ENCODE measurements around the gene RCSD1. TPM values are rescaled to one million over a fixed set of nuclear protein-coding genes. Genes with fewer than 3 reads are reported as not detected.

RCSD1 gene
- total RNA-seq, result 0.54 and 0.81 TPM in 2 replicates

GRCh38 chr1:167629681-167630567 is at the start of gene RCSD1:
RCSD1 (plus strand) TSS chr1:167630232; CDS start chr1:167630424, 192 bp downstream.

DNA sequence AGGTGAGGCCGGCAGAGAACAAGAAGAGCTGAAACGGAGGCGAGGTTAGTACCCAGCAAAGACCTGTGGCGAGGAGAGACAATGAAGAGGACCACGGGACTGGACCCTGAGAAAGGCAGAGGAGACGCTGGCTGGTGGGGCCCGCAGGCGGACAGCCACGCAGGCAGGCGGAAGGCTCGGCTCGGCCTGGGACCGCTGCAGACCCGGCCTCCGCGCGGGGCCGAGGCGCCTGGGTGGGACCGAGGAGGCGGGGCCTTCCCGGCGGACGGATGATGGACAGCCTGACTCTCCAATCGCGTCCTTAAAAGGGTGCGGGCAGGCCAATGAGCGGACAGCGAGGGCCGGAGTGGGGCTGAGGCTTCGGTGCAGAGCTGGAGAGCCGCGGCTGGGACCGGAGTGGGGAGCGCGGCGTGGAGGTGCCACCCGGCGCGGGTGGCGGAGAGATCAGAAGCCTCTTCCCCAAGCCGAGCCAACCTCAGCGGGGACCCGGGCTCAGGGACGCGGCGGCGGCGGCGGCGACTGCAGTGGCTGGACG is 91.7 kb downstream of the RCSD1 start, which contains the start of gene MPZL1:
Gene MPZL1 (plus strand): TSS at position 366 of the 535 bp plus-strand sequence. CDS start 170 bp downstream, outside the sequence.

Other genes with a start within 250 kb of the RCSD1 start
- not detected in 2 replicates for gene CD247, start 111.7 kb upstream of the RCSD1 start, total RNA-seq
- 120 and 166 TPM in 2 replicates for gene CREG1, start 76.5 kb upstream of the RCSD1 start, total RNA-seq
- gene MPZL1, start 91.8 kb downstream of the RCSD1 start, total RNA-seq, result 129 and 149 TPM in 2 replicates